ENCODE data around the gene NRXN3.

The NRXN3 gene

GRCh38 chr14:78697341-78697740 lies 527.2 kb downstream of the NRXN3 start:
- peak; percentile 42 to 59 for DNase-seq (ENCODE audit: low read depth in 1 of 2, low spot score in 1 of 2)
- no peak for TF ChIP-seq JUND (IDR thresholded peaks at IDR 0.05; ENCODE audit: low read depth)
- in situ Hi-C loops (cut with HindIII; ENCODE audit: low pct_unique_long_range_greater_than_20kb, low sequenced_read_pairs), result no loop called here

- no peak for TF ChIP-seq JUND (IDR thresholded peaks at IDR 0.05; ENCODE audit: low read depth)
- in situ Hi-C loops (cut with HindIII; ENCODE audit: low pct_unique_long_range_greater_than_20kb, low sequenced_read_pairs), result no loop called here
- no peak for DNase-seq (ENCODE audit: low read depth in 1 of 2, low spot score in 1 of 2)
Observed at GRCh38 chr14:78698991-78699390, 528.8 kb downstream of the NRXN3 start.

DNA sequence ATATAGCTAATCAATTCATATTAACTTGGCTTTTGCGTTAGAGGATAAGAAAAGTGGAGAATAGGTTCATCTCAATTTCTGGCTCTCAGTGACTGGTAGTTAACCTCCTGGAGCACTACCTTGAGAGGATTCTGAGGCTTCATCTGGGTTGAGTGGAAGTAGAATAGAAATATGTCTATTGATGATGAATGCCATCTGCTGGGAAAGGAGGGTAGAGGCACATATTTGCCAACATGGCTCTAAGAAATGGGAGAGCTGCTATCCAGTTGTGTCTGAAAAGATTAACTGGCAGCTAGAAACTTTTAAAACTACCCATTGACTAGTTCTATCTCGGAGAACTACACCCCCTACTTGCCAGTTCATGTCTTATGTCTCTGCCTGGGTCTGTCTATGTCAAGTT lies 530.1 kb downstream of the NRXN3 start:
- in situ Hi-C loops (cut with HindIII; ENCODE audit: low pct_unique_long_range_greater_than_20kb, low sequenced_read_pairs), result no loop called here
- peak in 1 of 2 experiments; percentile 9 for DNase-seq (ENCODE audit: low read depth in 1 of 2, low spot score in 1 of 2)

DNA sequence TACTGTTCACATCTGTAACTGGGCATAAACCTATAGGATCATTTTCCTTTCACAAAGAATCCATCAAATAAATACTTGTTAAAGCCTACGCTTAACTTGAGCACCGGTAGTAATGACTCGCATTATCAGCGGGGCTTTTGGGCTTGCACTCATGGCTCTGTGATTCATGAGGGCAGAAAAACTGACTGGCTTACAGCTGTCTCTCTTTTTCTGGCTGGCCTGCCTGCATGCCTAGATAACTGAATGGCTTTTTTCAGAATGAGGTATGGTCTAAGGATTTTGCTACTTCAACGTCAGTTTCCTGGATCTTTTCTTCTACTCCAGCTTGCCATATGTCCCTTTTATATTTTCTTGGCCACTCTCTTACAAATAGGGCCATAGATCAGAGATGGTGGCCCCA lies 531.1 kb downstream of the NRXN3 start:
- no peak for DNase-seq (ENCODE audit: low read depth in 1 of 2, low spot score in 1 of 2)
- TF ChIP-seq JUND (IDR thresholded peaks at IDR 0.05; ENCODE audit: low read depth), result no peak
- in situ Hi-C loops (cut with HindIII; ENCODE audit: low pct_unique_long_range_greater_than_20kb, low sequenced_read_pairs), result no loop called here

More for the DNA sequence above, 530.1 kb downstream of the NRXN3 start:
- no peak for TF ChIP-seq JUND (IDR thresholded peaks at IDR 0.05; ENCODE audit: low read depth)

GRCh38 chr14:78704965-78705364 lies 534.8 kb downstream of the NRXN3 start:
- DNase-seq (ENCODE audit: low read depth in 1 of 2, low spot score in 1 of 2), result no peak
- in situ Hi-C loops (cut with HindIII; ENCODE audit: low pct_unique_long_range_greater_than_20kb, low sequenced_read_pairs), result no loop called here
- TF ChIP-seq JUND (IDR thresholded peaks at IDR 0.05; ENCODE audit: low read depth), result no peak

DNA sequence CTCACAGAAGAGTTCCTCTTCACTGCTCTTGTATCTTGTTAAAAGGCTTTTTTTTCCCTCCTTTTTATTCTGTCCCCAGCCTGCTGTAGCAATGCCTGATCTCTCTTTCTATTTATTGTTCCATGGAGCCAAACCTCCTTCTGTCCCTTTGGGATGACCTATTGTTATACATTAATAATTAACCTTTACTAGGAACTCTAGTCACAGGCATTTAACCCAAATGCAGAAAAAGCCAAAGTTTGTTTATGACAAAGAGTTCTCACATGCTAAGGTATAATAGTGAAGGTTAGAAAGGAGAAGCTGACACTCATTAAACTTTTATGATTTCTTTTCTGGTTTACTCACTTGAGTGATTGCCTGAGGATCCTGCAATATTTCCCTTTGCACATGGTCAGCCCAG lies 535.8 kb downstream of the NRXN3 start:
- DNase-seq (ENCODE audit: low read depth in 1 of 2, low spot score in 1 of 2), result no peak
- in situ Hi-C loops (cut with HindIII; ENCODE audit: low pct_unique_long_range_greater_than_20kb, low sequenced_read_pairs), result no loop called here
- no peak for TF ChIP-seq JUND (IDR thresholded peaks at IDR 0.05; ENCODE audit: low read depth)

DNA sequence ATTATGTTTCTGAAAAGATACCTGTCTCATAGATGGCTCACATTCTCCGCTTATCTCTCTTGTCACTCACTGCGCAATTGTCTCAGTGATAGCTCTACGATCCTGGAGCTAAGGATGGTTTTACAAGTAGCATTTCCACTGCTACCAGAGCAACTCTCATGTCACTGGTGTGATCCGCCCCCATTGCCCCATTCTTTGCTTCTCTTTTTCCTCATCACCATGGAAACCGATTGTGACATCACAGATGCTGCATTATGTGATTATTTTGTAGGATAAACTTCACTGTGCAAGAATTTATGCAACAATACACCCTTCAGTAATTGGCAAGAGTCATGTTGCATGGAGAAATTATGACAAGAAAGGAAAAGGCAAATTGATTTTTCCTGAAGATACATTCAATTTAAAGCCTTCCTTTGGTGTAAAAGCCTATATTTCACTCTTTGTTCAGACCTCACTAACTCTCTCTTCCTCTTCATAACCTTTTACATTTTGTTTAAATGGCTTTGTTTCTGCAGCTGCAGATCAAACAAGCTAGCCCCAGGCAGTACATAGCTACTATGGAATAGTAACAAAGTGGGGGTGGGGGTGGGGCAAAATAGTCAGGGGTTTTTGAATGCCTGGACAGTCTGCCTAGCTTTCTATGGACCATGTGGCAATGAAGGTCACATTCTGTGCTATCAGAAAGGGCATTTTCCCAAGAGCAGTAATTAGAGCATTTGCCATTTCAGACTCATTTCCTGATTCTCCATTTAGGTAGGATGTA lies 539.8 kb downstream of the NRXN3 start:
- no peak for DNase-seq (ENCODE audit: low read depth in 1 of 2, low spot score in 1 of 2)
- in situ Hi-C loops (cut with HindIII; ENCODE audit: low pct_unique_long_range_greater_than_20kb, low sequenced_read_pairs), result no loop called here
- no peak for TF ChIP-seq JUND (IDR thresholded peaks at IDR 0.05; ENCODE audit: low read depth)

DNA sequence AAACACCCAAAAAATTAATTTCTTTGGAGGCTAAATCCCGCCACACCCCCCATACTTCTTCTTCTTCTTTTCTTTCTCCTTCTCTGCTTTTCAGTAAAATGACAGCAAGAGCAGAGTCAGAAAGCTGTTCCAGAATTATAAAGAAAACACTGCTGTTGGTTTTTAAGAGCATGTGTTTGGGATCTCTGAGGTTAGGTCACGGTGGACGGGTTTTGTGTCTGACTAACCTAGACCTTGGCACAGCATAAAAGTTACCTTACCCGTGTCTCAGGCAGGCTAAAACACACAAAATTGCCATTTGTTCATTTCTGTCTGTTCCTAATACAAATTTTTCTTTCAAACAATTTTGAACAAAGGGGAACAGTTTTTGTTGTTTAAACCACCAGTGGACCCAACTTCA lies 540.8 kb downstream of the NRXN3 start:
- in situ Hi-C loops (cut with HindIII; ENCODE audit: low pct_unique_long_range_greater_than_20kb, low sequenced_read_pairs), result no loop called here
- no peak for TF ChIP-seq JUND (IDR thresholded peaks at IDR 0.05; ENCODE audit: low read depth)
- no peak for DNase-seq (ENCODE audit: low read depth in 1 of 2, low spot score in 1 of 2)

DNA sequence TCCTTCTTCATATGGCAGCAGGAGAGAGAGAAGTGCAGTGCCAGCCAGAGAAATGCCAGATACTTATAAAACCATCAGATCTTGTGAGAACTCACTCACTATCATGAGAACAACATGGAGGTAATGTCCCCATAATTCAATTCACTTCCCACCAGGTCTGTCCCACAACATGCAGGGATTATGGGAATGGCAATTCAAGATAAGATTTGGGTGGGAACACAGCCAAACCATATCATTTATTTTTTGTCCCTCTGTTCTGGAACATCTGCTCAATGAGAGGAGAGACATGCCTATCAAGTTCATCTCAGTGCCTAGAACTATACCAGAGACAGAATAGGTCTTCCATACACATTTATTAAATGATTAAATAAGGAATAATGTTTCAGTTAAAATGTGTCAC lies 543.5 kb downstream of the NRXN3 start:
- TF ChIP-seq JUND (IDR thresholded peaks at IDR 0.05; ENCODE audit: low read depth), result no peak
- no peak for DNase-seq (ENCODE audit: low read depth in 1 of 2, low spot score in 1 of 2)
- in situ Hi-C loops (cut with HindIII; ENCODE audit: low pct_unique_long_range_greater_than_20kb, low sequenced_read_pairs), result no loop called here

DNA sequence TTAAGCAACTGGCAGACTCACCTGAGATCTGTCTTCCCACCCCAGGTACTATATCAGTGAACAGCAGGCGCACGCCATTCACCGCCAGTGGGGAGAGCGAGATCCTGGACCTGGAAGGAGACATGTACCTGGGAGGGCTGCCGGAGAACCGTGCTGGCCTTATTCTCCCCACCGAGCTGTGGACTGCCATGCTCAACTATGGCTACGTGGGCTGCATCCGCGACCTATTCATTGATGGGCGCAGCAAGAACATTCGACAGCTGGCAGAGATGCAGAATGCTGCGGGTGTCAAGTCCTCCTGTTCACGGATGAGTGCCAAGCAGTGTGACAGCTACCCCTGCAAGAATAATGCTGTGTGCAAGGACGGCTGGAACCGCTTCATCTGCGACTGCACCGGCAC lies 544.5 kb downstream of the NRXN3 start:
- DNase-seq (ENCODE audit: low read depth in 1 of 2, low spot score in 1 of 2), result no peak
- in situ Hi-C loops (cut with HindIII; ENCODE audit: low pct_unique_long_range_greater_than_20kb, low sequenced_read_pairs), result no loop called here
- no peak for TF ChIP-seq JUND (IDR thresholded peaks at IDR 0.05; ENCODE audit: low read depth)

GRCh38 chr14:78721756-78722480 lies 551.7 kb downstream of the NRXN3 start:
- in situ Hi-C loops (cut with HindIII; ENCODE audit: low pct_unique_long_range_greater_than_20kb, low sequenced_read_pairs), result no loop called here
- TF ChIP-seq JUND (IDR thresholded peaks at IDR 0.05; ENCODE audit: low read depth), result no peak
- no peak for DNase-seq (ENCODE audit: low read depth in 1 of 2, low spot score in 1 of 2)

- no peak for TF ChIP-seq JUND (IDR thresholded peaks at IDR 0.05; ENCODE audit: low read depth)
- DNase-seq (ENCODE audit: low read depth in 1 of 2, low spot score in 1 of 2), result no peak
- in situ Hi-C loops (cut with HindIII; ENCODE audit: low pct_unique_long_range_greater_than_20kb, low sequenced_read_pairs), result no loop called here
Observed at GRCh38 chr14:78725086-78725485, 554.9 kb downstream of the NRXN3 start.

DNA sequence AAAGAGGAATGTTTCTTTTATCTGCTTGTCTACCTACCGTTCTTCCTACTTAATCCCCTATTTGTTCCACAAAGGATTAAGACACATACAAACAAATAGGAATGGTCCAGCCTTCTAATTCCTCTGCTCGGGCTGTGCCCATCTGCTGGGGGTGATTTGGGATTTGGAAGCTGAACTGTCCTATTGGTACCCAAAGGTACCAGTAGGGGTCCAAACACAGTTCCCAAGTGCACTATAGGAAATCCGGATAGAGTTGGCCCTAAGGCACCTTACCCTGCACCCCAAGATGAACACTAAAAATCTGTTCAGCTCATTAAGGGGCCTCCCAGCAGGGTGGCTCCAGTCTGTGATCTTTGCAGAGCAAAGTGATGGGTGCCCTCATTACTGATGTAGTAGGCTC lies 566.9 kb downstream of the NRXN3 start:
- in situ Hi-C loops (cut with HindIII; ENCODE audit: low pct_unique_long_range_greater_than_20kb, low sequenced_read_pairs), result no loop called here
- no peak for TF ChIP-seq JUND (IDR thresholded peaks at IDR 0.05; ENCODE audit: low read depth)
- DNase-seq (ENCODE audit: low read depth in 1 of 2, low spot score in 1 of 2), result no peak

All from T47D (cell line).